Measurements from ENCODE around the gene HOXB8.

The HOXB8 gene

GRCh38 chr17:48624544-48625494, 9.7 kb upstream of the HOXB8 start:
- DNase-seq (ENCODE audit: low read depth), result no peak

DNA sequence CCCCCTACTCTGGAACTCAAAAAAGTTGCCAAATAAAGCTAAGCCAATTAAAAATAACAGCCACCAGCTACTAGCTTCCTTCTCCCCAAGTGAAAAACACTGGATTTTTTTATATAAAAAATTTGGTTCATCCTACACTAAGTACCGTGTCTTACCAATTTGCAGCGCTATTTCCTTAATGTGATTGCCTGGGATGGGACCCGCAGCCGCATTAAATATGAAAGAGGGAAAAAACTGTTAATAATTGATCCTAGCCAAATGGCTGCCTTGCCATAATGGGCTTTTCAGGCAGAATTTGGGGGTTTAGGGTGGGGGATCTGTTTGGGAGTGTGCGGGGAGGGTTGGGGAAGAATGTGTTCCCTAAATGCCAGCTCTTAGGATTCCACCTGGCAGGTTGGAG, 9.0 kb upstream of the HOXB8 start:
- DNase-seq (ENCODE audit: low read depth), result no peak

GRCh38 chr17:48623583-48623982, 8.5 kb upstream of the HOXB8 start:
- no peak for DNase-seq (ENCODE audit: low read depth)

DNA sequence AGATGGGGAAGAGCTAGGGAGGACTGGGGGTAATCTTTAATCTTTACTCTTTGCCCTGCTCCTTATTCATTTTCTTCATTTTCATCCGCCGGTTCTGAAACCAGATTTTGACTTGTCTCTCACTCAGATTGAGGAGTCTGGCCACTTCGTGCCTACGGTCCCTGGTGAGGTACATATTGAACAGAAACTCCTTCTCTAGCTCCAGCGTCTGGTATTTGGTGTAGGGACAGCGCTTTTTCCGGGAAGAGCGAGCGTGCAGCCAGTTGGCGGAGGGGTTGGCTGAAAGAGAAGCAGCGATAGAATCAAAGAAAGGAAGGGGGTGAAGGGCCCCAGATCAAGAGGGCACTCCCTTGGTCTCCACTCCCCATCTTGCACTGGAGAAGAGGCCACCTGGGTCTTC, 7.8 kb upstream of the HOXB8 start:
- no peak for DNase-seq (ENCODE audit: low read depth)

GRCh38 chr17:48621410-48622392, 6.6 kb upstream of the HOXB8 start:
- no peak for DNase-seq (ENCODE audit: low read depth)

DNA sequence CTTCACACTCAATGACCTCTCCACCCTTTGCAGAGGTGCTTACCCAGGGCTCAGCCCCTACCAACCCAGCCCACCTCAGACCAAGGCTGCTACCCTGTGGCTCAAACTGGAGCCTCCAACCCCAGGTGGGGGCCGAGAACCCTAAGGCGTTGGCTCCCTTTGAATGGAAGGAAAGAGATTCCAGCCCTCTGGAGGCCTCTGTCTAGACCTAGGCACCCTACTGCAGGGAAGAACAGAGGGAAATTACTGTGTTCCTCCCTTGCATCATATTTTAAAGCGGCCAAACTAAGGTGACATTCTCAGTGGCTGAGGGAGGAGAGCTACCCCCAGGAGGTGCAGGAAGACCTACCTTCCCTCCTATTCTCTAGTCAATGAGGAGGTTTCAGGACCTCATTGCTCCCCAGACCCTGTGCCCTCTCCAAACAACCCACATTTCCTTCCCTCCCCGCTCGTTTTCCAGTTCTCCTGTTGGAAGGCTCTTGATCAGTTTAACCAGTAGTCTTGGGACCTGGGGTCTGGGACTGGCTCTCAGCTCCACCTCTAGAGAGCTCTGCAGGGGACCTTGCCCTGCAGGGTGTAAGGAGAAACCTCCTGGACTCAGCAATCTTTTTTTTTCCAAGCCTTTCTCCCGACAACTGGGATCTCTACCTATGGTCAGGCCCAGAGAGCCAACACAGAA, 5.5 kb upstream of the HOXB8 start:
- no peak for DNase-seq (ENCODE audit: low read depth)

DNA sequence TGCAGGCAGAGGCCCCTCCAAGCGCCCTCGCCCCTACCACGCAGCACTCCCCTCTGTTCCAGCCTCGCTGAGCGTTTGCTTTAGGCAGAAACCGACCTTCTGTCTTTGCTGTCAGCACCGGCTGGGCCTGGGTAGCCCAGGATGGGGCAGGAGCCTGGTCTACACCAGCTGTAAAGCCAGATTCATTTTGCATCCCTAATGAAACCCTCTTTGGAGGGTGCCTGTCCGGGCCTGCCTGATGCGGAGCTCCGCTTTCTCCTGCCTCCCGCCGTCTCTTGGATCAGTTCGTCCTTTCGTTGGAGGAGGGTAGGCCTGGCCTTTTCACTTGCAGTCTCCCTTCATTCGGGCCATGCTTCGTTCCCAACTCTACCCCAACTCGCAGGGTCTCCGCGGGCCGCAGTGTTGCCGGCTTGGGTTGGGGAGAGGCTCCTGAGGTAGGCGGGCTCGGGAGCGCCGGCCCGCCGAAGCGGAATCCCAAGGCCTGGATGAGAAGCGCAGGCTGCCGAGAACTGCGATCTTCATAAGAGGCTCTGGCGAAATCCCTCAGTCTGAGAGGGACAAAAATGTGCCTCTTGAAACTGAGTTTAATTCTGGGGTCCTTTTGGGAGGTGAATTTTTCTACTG, 4.8 kb upstream of the HOXB8 start:
- no peak for DNase-seq (ENCODE audit: low read depth)

DNA sequence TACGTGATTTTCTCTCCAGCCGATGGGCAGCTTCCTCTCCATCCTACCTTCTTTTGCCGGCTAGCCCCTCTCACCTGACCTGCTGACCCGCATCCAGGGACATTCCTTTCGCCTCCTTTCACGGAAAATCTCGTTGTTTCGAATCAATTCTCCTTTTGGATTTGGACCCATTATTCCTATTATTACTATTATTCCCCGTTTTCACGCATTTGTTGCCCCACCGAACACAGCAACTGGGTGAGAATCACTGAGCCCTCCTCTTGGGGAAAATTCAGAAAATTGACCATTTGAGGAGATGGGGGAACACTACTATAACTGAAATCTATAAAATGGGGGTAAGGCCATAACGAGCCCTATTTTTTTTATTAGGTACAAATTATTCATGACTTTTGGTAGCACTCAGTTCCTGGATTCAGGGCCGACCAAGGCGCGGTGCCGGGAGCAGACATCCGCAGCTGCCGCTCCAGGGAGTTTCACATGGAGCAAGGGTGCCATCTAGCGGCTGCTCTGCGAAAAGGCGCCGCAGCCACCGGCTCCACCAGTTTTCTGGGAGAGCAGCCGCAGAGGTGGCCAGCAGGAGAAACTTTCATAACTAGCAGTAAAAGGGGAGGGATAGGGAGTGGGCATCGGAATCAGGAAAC, 3.3 kb upstream of the HOXB8 start:
- peak; percentile 67 for DNase-seq (ENCODE audit: low read depth)

DNA sequence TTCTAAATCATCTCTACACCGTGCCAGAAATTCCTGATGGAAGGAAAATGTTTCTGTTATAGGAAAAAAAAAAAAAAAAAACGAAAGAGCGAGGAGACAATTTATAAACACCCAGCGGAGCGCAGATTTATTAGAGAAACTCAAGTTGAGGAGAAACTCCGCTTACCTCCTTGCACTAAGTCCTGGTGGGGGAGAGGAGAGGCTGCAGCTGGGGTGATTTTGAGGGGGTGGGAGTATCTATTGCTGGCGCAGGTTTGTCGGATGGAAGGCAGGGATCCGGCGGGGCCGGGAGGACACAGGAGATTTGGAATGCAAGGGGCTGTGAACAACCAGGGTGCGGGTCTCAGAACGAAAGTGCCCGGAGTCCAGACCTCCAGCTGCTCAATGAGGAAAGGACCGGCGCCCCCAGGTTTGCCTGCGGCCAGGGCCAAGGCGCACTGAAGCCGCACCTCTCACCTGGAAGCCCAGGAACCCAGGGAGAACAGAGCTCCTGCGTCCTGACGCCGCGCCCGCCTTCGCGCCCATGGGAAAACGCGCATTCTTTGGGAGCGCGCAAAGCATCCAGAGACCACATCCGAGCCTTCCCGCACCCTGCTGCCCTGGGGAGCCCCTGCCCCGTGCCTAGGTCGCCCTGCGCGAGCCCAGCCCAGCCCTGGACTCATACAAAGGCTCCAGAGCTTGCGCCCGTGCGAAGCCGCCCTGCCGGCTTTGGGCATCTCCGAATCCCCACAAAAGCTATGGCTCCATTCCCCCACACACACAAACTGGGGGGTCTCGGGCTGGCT, 2.6 kb upstream of the HOXB8 start:
- DNase-seq (ENCODE audit: low read depth), result no peak

DNA sequence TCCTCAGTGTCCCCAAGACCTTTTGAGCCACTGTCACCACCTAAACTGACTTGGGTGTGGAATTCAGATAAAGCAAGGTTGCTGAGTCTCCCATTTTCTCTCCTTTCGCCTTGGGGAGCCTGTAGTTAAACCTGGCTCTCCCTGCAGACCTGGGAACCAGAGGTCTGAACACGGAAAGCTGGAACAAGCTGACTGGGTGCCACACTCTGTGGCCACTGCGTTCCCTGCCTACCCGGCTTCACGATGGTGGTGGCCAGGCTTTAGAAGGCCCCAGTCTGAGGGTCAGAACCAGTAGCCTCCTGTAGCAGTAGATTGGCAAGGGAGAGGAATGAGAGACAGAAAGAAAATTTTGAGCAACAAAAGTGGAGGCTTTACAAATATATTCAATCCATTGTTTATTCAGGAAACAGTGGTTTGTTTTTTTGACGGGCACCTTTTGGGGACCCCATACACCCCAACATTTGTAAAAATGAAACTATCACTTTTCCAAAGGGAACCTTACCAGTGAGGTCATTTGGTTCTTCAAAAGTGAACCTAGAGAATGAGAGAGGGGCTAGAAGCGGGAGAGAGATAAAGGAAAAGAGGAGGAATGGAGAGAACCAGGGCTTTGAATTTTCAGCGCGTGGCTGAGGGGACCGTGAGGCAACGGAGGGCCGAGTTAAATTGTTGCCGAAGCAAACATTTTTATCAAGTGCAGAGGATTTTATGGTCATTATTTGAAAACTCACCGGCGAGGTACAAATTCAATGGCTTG, 1.8 kb upstream of the HOXB8 start:
- DNase-seq (ENCODE audit: low read depth), result no peak

GRCh38 chr17:48615963-48616716, 1.0 kb upstream of the HOXB8 start:
- no peak for DNase-seq (ENCODE audit: low read depth)

- DNase-seq (ENCODE audit: low read depth), result no peak
Measured at GRCh38 chr17:48613862-48614694, 1.0 kb downstream of the HOXB8 start.

- no peak for DNase-seq (ENCODE audit: low read depth)
Measured at GRCh38 chr17:48612854-48613691, 2.0 kb downstream of the HOXB8 start.

- DNase-seq (ENCODE audit: low read depth), result no peak
Measured at GRCh38 chr17:48612456-48612853, 2.6 kb downstream of the HOXB8 start.

GRCh38 chr17:48611681-48612455, 3.2 kb downstream of the HOXB8 start:
- no peak for DNase-seq (ENCODE audit: low read depth)

- no peak for DNase-seq (ENCODE audit: low read depth)
Measured at GRCh38 chr17:48611213-48611612, 3.9 kb downstream of the HOXB8 start.
